GM21723 (cell line): ENCODE results near the gene PDCD11.
A peak's percentile ranks its signal among the peaks of the same experiment; 100 is the strongest.

Source experiments
- ATAC-seq: cut with Tn5 transposase; IDR thresholded peaks from one replicate; pipeline ENCODE4 v1.9.1; 2021; ENCODE audit warnings: mild to moderate bottlenecking, moderate library complexity; ENCODE audit not compliant: unreplicated experiment

The PDCD11 gene

GRCh38 chr10:103448746-103449145 lies 52.3 kb downstream of the PDCD11 start:
- no peak for ATAC-seq

GRCh38 chr10:103449208-103450144 lies 53.0 kb downstream of the PDCD11 start:
- ATAC-seq = no peak

- no peak for ATAC-seq
Measured at GRCh38 chr10:103450201-103450695, 53.8 kb downstream of the PDCD11 start.

GRCh38 chr10:103451091-103451813 lies 54.8 kb downstream of the PDCD11 start:
- no peak for ATAC-seq

- ATAC-seq = peak; percentile 70
Measured at GRCh38 chr10:103451831-103452505, 55.5 kb downstream of the PDCD11 start, which contains the start of gene CALHM2. Gene CALHM2 (minus strand): TSS chr10:103452370. CDS start chr10:103449941, 2,429 bp downstream.

- no peak for ATAC-seq
Measured at GRCh38 chr10:103452506-103453230, 56.2 kb downstream of the PDCD11 start.

- no peak for ATAC-seq
Measured at GRCh38 chr10:103454026-103454425, 57.6 kb downstream of the PDCD11 start.

- no peak for ATAC-seq
Measured at GRCh38 chr10:103455235-103455634, 58.8 kb downstream of the PDCD11 start.

- ATAC-seq = no peak
Measured at GRCh38 chr10:103456074-103456660, 59.7 kb downstream of the PDCD11 start.

GRCh38 chr10:103457176-103457712 lies 60.8 kb downstream of the PDCD11 start:
- no peak for ATAC-seq

GRCh38 chr10:103457896-103458583 lies 61.6 kb downstream of the PDCD11 start:
- ATAC-seq = no peak

- ATAC-seq = peak; percentile 77
Measured at GRCh38 chr10:103458720-103459119, 62.3 kb downstream of the PDCD11 start, which contains the start of gene CALHM1. Gene CALHM1 (minus strand): TSS chr10:103458900. CDS start chr10:103458751, 149 bp downstream.

- ATAC-seq = no peak
Measured at GRCh38 chr10:103459615-103460014, 63.2 kb downstream of the PDCD11 start.

GRCh38 chr10:103463499-103463898 lies 67.1 kb downstream of the PDCD11 start:
- no peak for ATAC-seq

- ATAC-seq = no peak
Measured at GRCh38 chr10:103465411-103466179, 69.2 kb downstream of the PDCD11 start.

- ATAC-seq = no peak
Measured at GRCh38 chr10:103466734-103467133, 70.3 kb downstream of the PDCD11 start.

GRCh38 chr10:103467406-103467805 lies 71.0 kb downstream of the PDCD11 start:
- ATAC-seq = peak; percentile 37

- no peak for ATAC-seq
Measured at GRCh38 chr10:103469201-103469600, 72.8 kb downstream of the PDCD11 start.
